Colonic mucosa (tissue), 4 donors: ENCODE data around the gene NFKBIE. TPM values are rescaled to one million over a fixed set of nuclear protein-coding genes. Genes with fewer than 3 reads are reported as not detected.

Experiments
- DNase-seq: peaks from one replicate; pipeline ENCODE4 v3.0.0-alpha.2; 2020
- H3K27ac ChIP-seq: fragments of 200-600 bp; one replicate; pipeline ENCODE4 v1.8.0; 2021
- H3K27me3 ChIP-seq: fragments of 200-600 bp; one replicate; pipeline ENCODE4 v1.8.0; 2021
- H3K36me3 ChIP-seq: fragments of 200-600 bp; one replicate; pipeline ENCODE4 v1.8.0; 2021
- H3K4me1 ChIP-seq: fragments of 200-600 bp; one replicate; pipeline ENCODE4 v1.8.0; 2021; ENCODE audit warnings: mild to moderate bottlenecking
- H3K4me3 ChIP-seq: fragments of 200-600 bp; one replicate; pipeline ENCODE4 v1.8.0; 2021
- H3K9ac ChIP-seq, 2 donors: one replicate each; pipeline ENCODE4 v1.7.0; 2013; ENCODE audit warnings: control low read depth in 2 of 2, low read depth in 2 of 2, low read length in 2 of 2
- H3K9me3 ChIP-seq: fragments of 200-600 bp; one replicate; pipeline ENCODE4 v1.8.0; 2021
- CTCF ChIP-seq: fragments of 200-600 bp; IDR thresholded peaks from one replicate; pipeline ENCODE4 v1.8.0; 2022; ENCODE audit warnings: antibody characterized with exemption, mild to moderate bottlenecking
- intact Hi-C: fragments of 100-400 bp; cut with DNase I; formaldehyde crosslinking; loops from one replicate; pipeline ENCODE4 v1.14.1; 2022
- total RNA-seq, 2 donors: library from RNA; stranded (reverse); fragmentation: NEBNext Ultra II Directional in 1 of 2; extraction: Animal tissue kit (Norgen Biotek cat#: 25700) in 1 of 2; gene quantifications; one replicate each; pipeline ENCODE4 v1.2.1, GENCODE V29; 2021
- donor health status: healthy.
- donor health status: DM: no; HTN: no; CAD: no.
- donor health status: DM: no; HTN: no; CAD: no.

Gene NFKBIE
- total RNA-seq, 2 donors from 2014 or later: 11.9 to 18.8 TPM

- H3K9me3 ChIP-seq: no peaks in the 10 kb centered on the region
- peaks cover 4% of the 10 kb centered on the region for H3K4me1 ChIP-seq
- H3K27ac ChIP-seq: no peak overlapping the region
- intact Hi-C loops: no loop called here
- H3K36me3 ChIP-seq: no peaks in the 10 kb centered on the region
- TF ChIP-seq CTCF: no peak
- no peak for DNase-seq
- no peak overlapping the region for H3K4me3 ChIP-seq
- peak overlapping the region in 1 of 2 donors; percentile 55 for H3K9ac ChIP-seq
- no peaks in the 10 kb centered on the region for H3K27me3 ChIP-seq
Observed at GRCh38 chr6:44217332-44218143, 47.8 kb downstream of the NFKBIE start.

GRCh38 chr6:44216677-44217331 lies 48.5 kb downstream of the NFKBIE start, which contains the start of gene MYMX:
TSS of gene MYMX (plus strand) at chr6:44216926. CDS start at chr6:44217472, 546 bp downstream.
- peak within 1 kb of the TSS; percentile 30 to 55 for H3K9ac ChIP-seq
- H3K4me3 ChIP-seq: no peak within 1 kb of the TSS
- TF ChIP-seq CTCF: no peak
- DNase-seq: no peak
- H3K36me3 ChIP-seq: no peaks in the 10 kb centered on the region
- no peaks in the 10 kb centered on the region for H3K9me3 ChIP-seq
- peaks cover 2% of the 10 kb centered on the region for H3K4me1 ChIP-seq
- no peaks in the 10 kb centered on the region for H3K27me3 ChIP-seq
- no peak within 1 kb of the TSS for H3K27ac ChIP-seq
- intact Hi-C loops: no loop called here

GRCh38 chr6:44214307-44214706 lies 51.0 kb downstream of the NFKBIE start:
- Histone ChIP-seq H3K36me3 (no peaks in the 10 kb centered on the region), H3K9ac (no peak overlapping the region), H3K4me3 (no peak overlapping the region), H3K4me1 (no peaks in the 10 kb centered on the region), H3K27ac (no peak overlapping the region), H3K9me3 (no peaks in the 10 kb centered on the region), H3K27me3 (no peaks in the 10 kb centered on the region)
- intact Hi-C loops: no loop called here
- TF ChIP-seq CTCF: no peak
- no peak for DNase-seq

GRCh38 chr6:44211284-44211683 lies 54.1 kb downstream of the NFKBIE start:
- no peak for TF ChIP-seq CTCF
- no peak for DNase-seq

More at GRCh38 chr6:44211284-44211683, 54.1 kb downstream of the NFKBIE start:
- intact Hi-C loops: no loop called here
- no peak overlapping the region for H3K4me3 ChIP-seq
- H3K36me3 ChIP-seq: no peaks in the 10 kb centered on the region
- H3K27ac ChIP-seq: no peak overlapping the region
- no peaks in the 10 kb centered on the region for H3K9me3 ChIP-seq
- no peaks in the 10 kb centered on the region for H3K27me3 ChIP-seq
- no peaks in the 10 kb centered on the region for H3K4me1 ChIP-seq
- H3K9ac ChIP-seq: no peak overlapping the region

Other genes with a start within 250 kb of the NFKBIE start
- gene MRPL14, start 138.1 kb downstream of the NFKBIE start, total RNA-seq: 10 to 100 TPM; 72.0 to 77.7 TPM
- 10 to 100 TPM; 74.3 to 95.3 TPM for gene TMEM63B, start 138.0 kb downstream of the NFKBIE start, total RNA-seq
- gene CAPN11, start 106.7 kb downstream of the NFKBIE start, total RNA-seq: 1 to 10 TPM in 1 of 2 donors, not detected in 1; 2.0 TPM
- not detected for gene MYMX, start 48.6 kb downstream of the NFKBIE start, total RNA-seq
- gene SLC29A1, start 42.0 kb downstream of the NFKBIE start, total RNA-seq: 10 to 100 TPM; 17.0 to 19.1 TPM
- gene HSP90AB1, start 18.4 kb downstream of the NFKBIE start, total RNA-seq: 1,000 to 10,000 TPM in 1 of 2 donors, 100 to 1,000 TPM in 1; 409 to 1,163 TPM
- gene SLC35B2, start 8.0 kb downstream of the NFKBIE start, total RNA-seq: 10 to 100 TPM; 42.7 to 52.2 TPM
- gene TMEM151B, start 4.9 kb upstream of the NFKBIE start, total RNA-seq: under 1 TPM; 0.12 to 0.19 TPM
- gene AARS2, start 47.8 kb upstream of the NFKBIE start, total RNA-seq: 10 to 100 TPM in 1 of 2 donors, 1 to 10 TPM in 1; 9.0 to 27.7 TPM
- not detected for gene SPATS1, start 77.1 kb upstream of the NFKBIE start, total RNA-seq
- gene CDC5L, start 122.2 kb upstream of the NFKBIE start, total RNA-seq: 10 to 100 TPM; 20.6 to 20.8 TPM